Measurements from ENCODE around the gene ANTXR1. TPM values are rescaled to one million over a fixed set of nuclear protein-coding genes. Genes with fewer than 3 reads are reported as not detected.

The ANTXR1 gene
- total RNA-seq, 1 experiment from 2014 or later: 0.27 TPM

GRCh38 chr2:69021727-69022126 lies 8.7 kb downstream of the ANTXR1 start:
- H3K27me3 ChIP-seq (replicated peaks; ENCODE audit: control insufficient read depth, insufficient read depth, low read length): no peaks in the 10 kb centered on the region; the same call in 1 of the 2 replicates
- Mint-ChIP-seq H3K27me3 (ENCODE audit: insufficient read depth, unreplicated experiment) (peaks cover 4% of the 10 kb centered on the region), H3K9me3 (ENCODE audit: unreplicated experiment) (no peaks in the 10 kb centered on the region), H3K27ac (ENCODE audit: unreplicated experiment) (no peak overlapping the region), H3K36me3 (ENCODE audit: insufficient read depth, unreplicated experiment) (no peaks in the 10 kb centered on the region), H3K4me3 (ENCODE audit: unreplicated experiment) (no peak overlapping the region), H3K4me1 (ENCODE audit: low read depth, unreplicated experiment) (no peaks in the 10 kb centered on the region)
- intact Hi-C loops (cut with micrococcal nuclease; ENCODE audit: unreplicated experiment): no loop called here
- ChIA-PET POLR2A (no interaction called here), CTCF (no interaction called here)
- no TSS peak for BruUV-seq (replicated peaks)
- no peaks in the 10 kb centered on the region for H3K4me1 ChIP-seq
- no peak for TF ChIP-seq CTCF (IDR thresholded peaks at IDR 0.05; ENCODE audit: insufficient read depth in 1 of 2, low read depth in 1 of 2, low read length in 1 of 2, severe bottlenecking in 1 of 2, unreplicated experiment in 1 of 2)
- no peaks in the 10 kb centered on the region for H3K36me3 ChIP-seq (ENCODE audit: control insufficient read depth, insufficient read depth, low read length)
- no peak overlapping the region for H3K4me3 ChIP-seq (ENCODE audit: low read depth, low read length)
- H3K9me3 ChIP-seq: no peaks in the 10 kb centered on the region
- DNase-seq: no peak

GRCh38 chr2:69022548-69022947 lies 9.6 kb downstream of the ANTXR1 start:
- H3K36me3 ChIP-seq (ENCODE audit: control insufficient read depth, insufficient read depth, low read length): no peaks in the 10 kb centered on the region
- ChIA-PET POLR2A (no interaction called here), CTCF (no interaction called here)
- H3K27ac Mint-ChIP-seq (ENCODE audit: unreplicated experiment): no peak overlapping the region
- no peaks in the 10 kb centered on the region for H3K4me1 ChIP-seq
- TF ChIP-seq CTCF (IDR thresholded peaks at IDR 0.05; ENCODE audit: insufficient read depth in 1 of 2, low read depth in 1 of 2, low read length in 1 of 2, severe bottlenecking in 1 of 2, unreplicated experiment in 1 of 2): no peak
- no peak overlapping the region for H3K4me3 Mint-ChIP-seq (ENCODE audit: unreplicated experiment)
- peaks cover 4% of the 10 kb centered on the region for H3K27me3 Mint-ChIP-seq (ENCODE audit: insufficient read depth, unreplicated experiment)
- no peaks in the 10 kb centered on the region for H3K9me3 Mint-ChIP-seq (ENCODE audit: unreplicated experiment)
- H3K27me3 ChIP-seq (replicated peaks; ENCODE audit: control insufficient read depth, insufficient read depth, low read length): no peaks in the 10 kb centered on the region
- no peaks in the 10 kb centered on the region for H3K4me1 Mint-ChIP-seq (ENCODE audit: low read depth, unreplicated experiment)
- intact Hi-C loops (cut with micrococcal nuclease; ENCODE audit: unreplicated experiment): no loop called here
- no peaks in the 10 kb centered on the region for H3K9me3 ChIP-seq
- BruUV-seq (replicated peaks): no TSS peak
- no peaks in the 10 kb centered on the region for H3K36me3 Mint-ChIP-seq (ENCODE audit: insufficient read depth, unreplicated experiment)
- no peak overlapping the region for H3K4me3 ChIP-seq (ENCODE audit: low read depth, low read length)
- DNase-seq: no peak

GRCh38 chr2:69023236-69023635 lies 10.3 kb downstream of the ANTXR1 start:
- no TSS peak for BruUV-seq (replicated peaks)
- H3K27me3 Mint-ChIP-seq (ENCODE audit: insufficient read depth, unreplicated experiment): peaks cover 4% of the 10 kb centered on the region
- H3K4me1 Mint-ChIP-seq (ENCODE audit: low read depth, unreplicated experiment): no peaks in the 10 kb centered on the region
- H3K36me3 Mint-ChIP-seq (ENCODE audit: insufficient read depth, unreplicated experiment): no peaks in the 10 kb centered on the region
- H3K27ac Mint-ChIP-seq (ENCODE audit: unreplicated experiment): no peak overlapping the region
- intact Hi-C loops (cut with micrococcal nuclease; ENCODE audit: unreplicated experiment): no loop called here
- H3K27me3 ChIP-seq (replicated peaks; ENCODE audit: control insufficient read depth, insufficient read depth, low read length): no peaks in the 10 kb centered on the region
- no peaks in the 10 kb centered on the region for H3K36me3 ChIP-seq (ENCODE audit: control insufficient read depth, insufficient read depth, low read length)
- H3K9me3 Mint-ChIP-seq (ENCODE audit: unreplicated experiment): no peaks in the 10 kb centered on the region
- DNase-seq: no peak
- no peaks in the 10 kb centered on the region for H3K4me1 ChIP-seq
- no peak overlapping the region for H3K4me3 Mint-ChIP-seq (ENCODE audit: unreplicated experiment)
- H3K4me3 ChIP-seq (ENCODE audit: low read depth, low read length): no peak overlapping the region
- TF ChIP-seq CTCF (IDR thresholded peaks at IDR 0.05; ENCODE audit: insufficient read depth in 1 of 2, low read depth in 1 of 2, low read length in 1 of 2, severe bottlenecking in 1 of 2, unreplicated experiment in 1 of 2): no peak
- ChIA-PET POLR2A (no interaction called here), CTCF (no interaction called here)
- no peaks in the 10 kb centered on the region; the same call in 1 of the 2 replicates for H3K9me3 ChIP-seq

Measured in Caco-2 (cell line).